Caco-2 (cell line): ENCODE data around the gene MX1. TPM values are rescaled to one million over a fixed set of nuclear protein-coding genes. Genes with fewer than 3 reads are reported as not detected.
A peak's percentile ranks its signal among the peaks of the same experiment; 100 is the strongest.

Experiments used
- BruUV-seq: library from RNA; stranded (reverse); fragments of 400-500 nt; replicated peaks from 2 replicates; lab custom pipeline; 2021; lab: Mats Ljungman, UMichigan
- CTCF ChIA-PET: fragments of 300-600 bp; sonication (Branson Sonifier 250); formaldehyde crosslinking; loops from one replicate; lab custom pipeline; 2022; ENCODE audit warnings: antibody characterized with exemption; lab: Charles Lee
- POLR2A ChIA-PET: fragments of 300-600 bp; sonication (Branson Sonifier 250); formaldehyde crosslinking; loops from one replicate; lab custom pipeline; 2022; ENCODE audit warnings: antibody characterized with exemption; lab: Charles Lee
- DNase-seq, 2 experiments: peaks; one replicate each; pipeline versions ENCODE4 v3.0.0 to v3.0.0-alpha.2; 2020 to 2022
- H3K27me3 ChIP-seq: replicated peaks from 2 replicates; pipeline ENCODE4 v1.6.0; 2011; ENCODE audit warnings: low read length; ENCODE audit not compliant: control insufficient read depth, insufficient read depth
- H3K36me3 ChIP-seq: 2 replicates; pipeline ENCODE4 v1.5.1; 2011; ENCODE audit warnings: low read length; ENCODE audit not compliant: control insufficient read depth, insufficient read depth
- H3K4me1 ChIP-seq: fragments of 250-450 bp; sonication (Bioruptor Pico); 2 replicates; pipeline ENCODE4 v1.5.1; 2020; ENCODE audit warnings: mild to moderate bottlenecking
- H3K4me3 ChIP-seq: 2 replicates; pipeline ENCODE4 v1.5.1; 2011; ENCODE audit warnings: low read depth, mild to moderate bottlenecking, control low read depth, low read length
- H3K9me3 ChIP-seq: fragments of 250-450 bp; sonication (Bioruptor Pico); 2 replicates; pipeline ENCODE4 v1.5.1; 2020; ENCODE audit warnings: mild to moderate bottlenecking, moderate library complexity
- H3K27ac Mint-ChIP-seq: one replicate; pipeline ENCODE4 v1.8.0; 2022; ENCODE audit warnings: mixed read lengths; ENCODE audit not compliant: unreplicated experiment
- H3K27me3 Mint-ChIP-seq: one replicate; pipeline ENCODE4 v1.8.0; 2022; ENCODE audit warnings: mixed read lengths; ENCODE audit not compliant: insufficient read depth, unreplicated experiment
- H3K36me3 Mint-ChIP-seq: one replicate; pipeline ENCODE4 v1.8.0; 2022; ENCODE audit warnings: mild to moderate bottlenecking, mixed read lengths; ENCODE audit not compliant: insufficient read depth, unreplicated experiment
- H3K4me1 Mint-ChIP-seq: one replicate; pipeline ENCODE4 v1.8.0; 2022; ENCODE audit warnings: low read depth, mixed read lengths; ENCODE audit not compliant: unreplicated experiment
- H3K4me3 Mint-ChIP-seq: one replicate; pipeline ENCODE4 v1.8.0; 2022; ENCODE audit warnings: mild to moderate bottlenecking, moderate library complexity, mixed read lengths; ENCODE audit not compliant: unreplicated experiment
- H3K9me3 Mint-ChIP-seq: one replicate; pipeline ENCODE4 v1.8.0; 2022; ENCODE audit warnings: mixed read lengths; ENCODE audit not compliant: unreplicated experiment
- CTCF ChIP-seq, 2 experiments: fragments of 200-600 bp in 1 of 2; IDR thresholded peaks; 1 replicate in 1 of 2; 2 replicates in 1 of 2; pipeline versions ENCODE4 v1.5.1 to v1.8.0; 2011 to 2022; ENCODE audit warnings: antibody characterized with exemption in 1 of 2, control low read depth in 1 of 2, inconsistent platforms in 1 of 2, low read depth in 1 of 2, low read length in 1 of 2, mild to moderate bottlenecking in 1 of 2, moderate library complexity in 1 of 2; ENCODE audit not compliant: insufficient read depth in 1 of 2, severe bottlenecking in 1 of 2, unreplicated experiment in 1 of 2
- intact Hi-C: fragments of 100-400 bp; cut with micrococcal nuclease; formaldehyde crosslinking; loops from one replicate; pipeline ENCODE4 v1.10.0; 2022; ENCODE audit not compliant: unreplicated experiment
- total RNA-seq: library from RNA; stranded (reverse); gene quantifications from 2 replicates; pipeline ENCODE4 v1.2.3, GENCODE V29; 2022

The MX1 gene
- total RNA-seq, 1 experiment from 2014 or later: 18.9 TPM

DNA sequence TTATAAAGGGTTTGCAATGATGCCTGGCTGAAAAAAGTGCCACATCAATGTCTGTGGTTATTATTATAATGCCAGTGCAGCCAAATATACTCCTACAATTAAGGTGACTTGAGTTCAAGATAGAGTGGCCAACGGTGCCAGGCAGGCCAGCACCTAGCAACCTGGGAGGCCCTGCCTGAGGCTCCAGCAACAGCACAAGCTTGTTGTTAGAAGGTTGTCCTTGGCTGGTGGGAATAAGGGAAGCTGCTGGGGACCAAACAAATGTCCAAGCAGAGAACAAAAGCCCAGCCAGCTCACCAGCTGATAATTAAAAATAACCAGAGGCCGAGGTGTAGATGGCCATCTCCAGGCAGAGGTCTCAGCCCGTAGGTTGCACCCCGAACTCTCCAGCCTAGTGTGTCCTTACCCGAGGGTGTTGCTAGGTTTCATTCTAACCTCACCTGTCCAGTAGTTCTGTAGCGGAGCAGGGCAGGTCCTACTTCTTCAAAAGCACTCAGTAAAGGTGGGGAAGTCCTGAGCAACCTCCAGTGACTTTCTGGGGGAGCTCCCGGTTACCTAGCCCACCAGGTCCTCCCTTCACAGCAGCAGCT lies 80.1 kb downstream of the MX1 start:
- BruUV-seq: no TSS peak
- Histone ChIP-seq H3K4me3 (peak overlapping the region; percentile 90), H3K9me3 (0 out of 2 replicates have a peak, but pooled peaks cover 2% of the 10 kb centered on the region), H3K4me1 (peaks cover 56% of the 10 kb centered on the region), H3K27me3 (no peaks in the 10 kb centered on the region), H3K36me3 (no peaks in the 10 kb centered on the region)
- no peaks in the 10 kb centered on the region for H3K27me3 Mint-ChIP-seq
- H3K27ac Mint-ChIP-seq: peak overlapping the region; percentile 60
- no peak for DNase-seq
- CTCF ChIA-PET: no interaction called here
- POLR2A ChIA-PET: no interaction called here
- H3K4me3 Mint-ChIP-seq: peak overlapping the region; percentile 79
- H3K4me1 Mint-ChIP-seq: peaks cover 33% of the 10 kb centered on the region
- H3K9me3 Mint-ChIP-seq: no peaks in the 10 kb centered on the region
- H3K36me3 Mint-ChIP-seq: peaks cover 17% of the 10 kb centered on the region
- TF ChIP-seq CTCF (IDR thresholded peaks at IDR 0.05; ENCODE audit: insufficient read depth in 1 of 2, low read depth in 1 of 2, low read length in 1 of 2, severe bottlenecking in 1 of 2, unreplicated experiment in 1 of 2): no peak
- intact Hi-C loops: no loop called here

DNA sequence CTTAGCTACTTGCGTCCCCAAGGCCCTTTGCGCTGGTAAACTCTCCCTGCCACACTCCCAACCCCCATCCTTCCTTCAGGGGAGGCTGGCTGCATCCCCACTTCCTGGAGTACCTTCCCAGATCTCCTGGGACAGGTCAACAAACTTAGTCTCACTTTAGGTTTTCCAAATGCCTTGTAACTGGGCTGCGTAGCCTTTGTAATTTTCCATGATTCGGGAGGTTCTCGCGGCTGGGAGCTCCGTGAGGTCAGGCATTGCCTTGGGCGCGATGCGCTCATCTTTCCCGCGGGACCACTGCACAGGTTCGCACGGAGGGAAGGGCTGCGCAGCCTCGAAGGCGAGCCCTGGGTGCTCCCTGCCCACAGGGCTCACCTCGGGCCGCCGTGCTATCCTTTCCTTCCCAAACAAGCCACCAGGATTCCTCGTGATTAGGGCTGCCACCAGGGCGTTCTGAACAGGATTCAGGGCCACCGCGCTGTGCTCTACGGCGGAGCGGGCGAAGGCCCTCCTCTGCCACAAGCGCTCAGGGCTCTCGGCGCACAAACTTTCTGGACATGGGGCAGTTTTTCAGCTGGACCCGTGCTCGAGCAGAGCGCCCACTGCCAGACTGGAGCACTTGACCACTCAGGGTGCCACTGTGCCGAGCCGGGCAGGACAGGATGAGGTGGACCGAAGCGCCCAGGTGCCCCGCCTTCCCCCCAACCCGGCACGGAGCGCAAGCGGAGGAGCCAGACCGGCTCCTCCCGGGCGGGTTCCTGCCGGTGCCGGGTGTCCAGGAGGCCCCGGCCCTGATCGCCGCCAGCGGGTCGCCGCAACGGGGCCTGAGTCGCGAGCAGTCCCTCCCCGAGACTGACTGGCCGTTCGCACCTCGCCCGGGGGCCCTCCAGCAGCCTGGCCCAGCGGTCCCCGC lies 80.8 kb downstream of the MX1 start:
- peak in 1 of 2 experiments; percentile 38 for DNase-seq
- Mint-ChIP-seq H3K36me3 (peaks cover 16% of the 10 kb centered on the region), H3K9me3 (no peaks in the 10 kb centered on the region), H3K4me3 (peak overlapping the region; percentile 79), H3K27me3 (no peaks in the 10 kb centered on the region), H3K27ac (peak overlapping the region; percentile 60), H3K4me1 (peaks cover 40% of the 10 kb centered on the region)
- ChIA-PET POLR2A (no interaction called here), CTCF (no interaction called here)
- no TSS peak for BruUV-seq
- Histone ChIP-seq H3K4me3 (peak overlapping the region; percentile 90), H3K36me3 (no peaks in the 10 kb centered on the region), H3K27me3 (no peaks in the 10 kb centered on the region), H3K9me3 (0 out of 2 replicates have a peak, but pooled peaks cover 2% of the 10 kb centered on the region), H3K4me1 (peaks cover 56% of the 10 kb centered on the region)
- no peak for TF ChIP-seq CTCF (IDR thresholded peaks at IDR 0.05; ENCODE audit: insufficient read depth in 1 of 2, low read depth in 1 of 2, low read length in 1 of 2, severe bottlenecking in 1 of 2, unreplicated experiment in 1 of 2)
- intact Hi-C loops: no loop called here
